Dedifferentiated amniotic fluid mesenchymal stem cell (primary cell): Measurements from ENCODE around the gene GATD1.
A peak's percentile ranks its signal among the peaks of the same experiment; 100 is the strongest.

Experiments
- DNase-seq: peaks from one replicate; pipeline ENCODE4 v3.0.0-alpha.2; 2016; ENCODE audit errors: extremely low spot score

Gene GATD1, protein sequence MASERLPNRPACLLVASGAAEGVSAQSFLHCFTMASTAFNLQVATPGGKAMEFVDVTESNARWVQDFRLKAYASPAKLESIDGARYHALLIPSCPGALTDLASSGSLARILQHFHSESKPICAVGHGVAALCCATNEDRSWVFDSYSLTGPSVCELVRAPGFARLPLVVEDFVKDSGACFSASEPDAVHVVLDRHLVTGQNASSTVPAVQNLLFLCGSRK

DNA sequence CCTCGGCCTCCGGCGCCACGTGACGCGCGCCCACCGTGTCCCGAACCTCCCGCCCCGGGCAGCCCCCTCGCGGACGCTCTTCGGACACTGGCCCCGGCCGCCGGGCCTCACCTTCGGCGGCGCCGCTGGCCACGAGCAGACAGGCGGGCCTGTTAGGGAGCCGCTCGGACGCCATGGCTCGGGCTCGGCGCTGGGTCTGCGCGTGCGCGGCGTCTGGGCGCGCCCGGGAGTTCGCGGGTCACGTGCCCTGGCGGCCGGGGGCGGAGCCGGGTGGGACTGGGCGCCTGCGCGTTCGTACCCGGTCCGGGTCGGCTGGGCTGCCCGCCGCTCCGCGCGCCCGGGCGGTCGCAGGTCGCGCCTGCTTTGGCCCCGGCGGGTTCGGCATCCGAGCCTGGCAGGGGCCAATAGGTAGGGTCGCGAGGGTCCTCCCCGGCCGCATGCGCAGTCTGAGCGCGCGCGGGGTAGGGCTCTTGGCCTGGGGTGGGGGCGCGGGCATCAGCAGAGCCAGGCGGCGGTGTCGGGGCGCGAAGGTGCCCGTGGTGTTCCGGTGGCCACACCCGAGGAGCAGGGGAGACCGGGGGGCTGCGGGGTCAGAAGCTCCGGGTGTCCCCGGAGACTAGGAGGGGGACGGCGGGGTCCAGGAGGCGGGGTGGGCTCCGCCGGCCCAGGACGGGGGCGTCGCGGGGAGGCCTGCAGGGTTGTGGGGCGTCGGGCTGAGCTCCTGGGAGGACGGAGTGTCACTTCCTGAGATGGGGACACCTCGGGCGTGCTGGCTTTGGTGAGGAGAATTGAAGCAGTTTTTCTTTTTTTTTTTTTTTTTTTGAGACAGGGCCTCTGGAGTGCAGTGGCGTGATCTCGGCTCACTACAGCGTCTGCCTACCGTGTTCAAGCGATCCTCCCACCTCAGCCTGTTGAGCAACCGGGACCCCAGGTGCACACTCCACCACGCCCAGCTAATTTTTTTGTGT is at the start of gene GATD1:
Gene GATD1 (minus strand): TSS at position 200 of the 968 bp plus-strand sequence. CDS start 25 bp downstream, at position 175.
- peak; percentile 72 for DNase-seq

DNA sequence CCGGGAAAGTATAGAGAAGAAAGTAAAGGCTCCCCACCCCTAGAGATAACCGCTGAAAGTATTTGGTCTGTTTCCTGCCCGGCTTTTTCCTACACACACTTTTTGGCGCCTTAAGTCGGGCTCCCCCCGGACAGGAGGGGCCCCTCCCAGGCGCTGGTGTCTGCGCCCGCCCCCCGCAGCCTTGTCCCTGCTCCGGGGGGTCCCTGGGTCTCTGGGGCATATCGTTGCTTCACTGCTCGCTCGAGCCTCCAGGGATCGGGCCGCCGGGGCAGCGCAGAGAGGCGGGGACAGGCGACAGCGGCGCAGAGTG is 49.5 kb upstream of the GATD1 start:
- DNase-seq, result no peak

- no peak for DNase-seq
Measured at GRCh38 chr11:826227-826621, 48.9 kb upstream of the GATD1 start.

GRCh38 chr11:825366-826226 is 48.3 kb upstream of the GATD1 start:
- DNase-seq, result no peak

DNA sequence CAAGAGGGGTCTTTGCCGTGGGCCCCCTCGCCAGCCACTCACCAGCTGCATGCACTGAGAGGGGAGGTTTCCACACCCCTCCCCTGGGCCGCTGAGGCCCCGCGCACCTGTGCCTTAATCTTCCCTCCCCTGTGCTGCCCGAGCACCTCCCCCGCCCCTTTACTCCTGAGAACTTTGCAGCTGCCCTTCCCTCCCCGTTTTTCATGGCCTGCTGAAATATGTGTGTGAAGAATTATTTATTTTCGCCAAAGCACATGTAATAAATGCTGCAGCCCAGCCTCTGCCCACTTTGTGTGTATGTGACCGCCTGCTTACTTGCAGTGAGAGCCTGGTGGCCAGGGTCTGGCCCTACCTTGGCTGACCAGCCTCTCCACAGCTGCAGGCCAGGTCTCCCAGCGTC is 47.7 kb upstream of the GATD1 start:
- DNase-seq, result no peak

GRCh38 chr11:824292-824880 is 47.1 kb upstream of the GATD1 start:
- DNase-seq, result no peak

DNA sequence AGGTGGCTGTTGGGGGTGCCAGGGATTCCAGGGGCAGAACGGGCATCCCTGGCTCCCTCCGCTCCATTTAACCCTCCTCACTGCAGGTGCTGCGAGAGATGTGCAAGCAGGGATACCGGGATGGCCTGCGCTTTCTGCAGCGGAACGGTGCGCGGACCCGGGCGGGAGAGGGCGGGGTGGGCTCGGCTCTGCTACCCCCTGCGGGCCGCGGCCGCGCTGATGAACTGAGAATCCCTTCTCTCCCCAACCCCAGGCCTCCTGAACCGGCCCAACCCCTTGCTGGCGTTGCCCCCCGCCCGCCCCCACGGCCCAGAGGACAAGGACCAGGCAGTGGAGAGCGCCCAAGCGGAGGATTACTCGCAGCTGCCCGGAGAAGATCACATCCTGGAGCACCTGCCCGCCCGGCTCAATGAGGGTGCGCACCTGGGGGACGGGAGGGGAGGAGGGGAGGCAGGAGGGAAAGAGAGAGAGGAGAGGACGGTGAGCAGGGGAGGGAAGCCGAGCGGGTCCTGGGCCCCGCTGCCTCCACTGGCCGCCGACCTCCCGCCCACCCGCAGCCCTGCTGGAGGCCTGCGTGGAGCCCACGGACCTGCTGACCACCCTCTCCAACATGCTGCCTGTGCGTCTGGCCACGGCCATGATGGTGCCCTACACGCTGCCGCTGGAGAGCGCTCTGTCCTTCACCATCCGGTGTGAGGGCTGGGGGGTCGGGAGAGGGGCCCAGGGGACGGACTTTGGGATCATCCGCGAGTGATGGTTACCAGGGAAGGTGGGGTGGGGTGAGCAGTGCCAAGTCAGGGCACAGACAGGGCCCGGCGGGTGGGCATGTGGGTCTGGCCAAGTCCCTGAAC is 46.4 kb upstream of the GATD1 start:
- DNase-seq, result no peak

DNA sequence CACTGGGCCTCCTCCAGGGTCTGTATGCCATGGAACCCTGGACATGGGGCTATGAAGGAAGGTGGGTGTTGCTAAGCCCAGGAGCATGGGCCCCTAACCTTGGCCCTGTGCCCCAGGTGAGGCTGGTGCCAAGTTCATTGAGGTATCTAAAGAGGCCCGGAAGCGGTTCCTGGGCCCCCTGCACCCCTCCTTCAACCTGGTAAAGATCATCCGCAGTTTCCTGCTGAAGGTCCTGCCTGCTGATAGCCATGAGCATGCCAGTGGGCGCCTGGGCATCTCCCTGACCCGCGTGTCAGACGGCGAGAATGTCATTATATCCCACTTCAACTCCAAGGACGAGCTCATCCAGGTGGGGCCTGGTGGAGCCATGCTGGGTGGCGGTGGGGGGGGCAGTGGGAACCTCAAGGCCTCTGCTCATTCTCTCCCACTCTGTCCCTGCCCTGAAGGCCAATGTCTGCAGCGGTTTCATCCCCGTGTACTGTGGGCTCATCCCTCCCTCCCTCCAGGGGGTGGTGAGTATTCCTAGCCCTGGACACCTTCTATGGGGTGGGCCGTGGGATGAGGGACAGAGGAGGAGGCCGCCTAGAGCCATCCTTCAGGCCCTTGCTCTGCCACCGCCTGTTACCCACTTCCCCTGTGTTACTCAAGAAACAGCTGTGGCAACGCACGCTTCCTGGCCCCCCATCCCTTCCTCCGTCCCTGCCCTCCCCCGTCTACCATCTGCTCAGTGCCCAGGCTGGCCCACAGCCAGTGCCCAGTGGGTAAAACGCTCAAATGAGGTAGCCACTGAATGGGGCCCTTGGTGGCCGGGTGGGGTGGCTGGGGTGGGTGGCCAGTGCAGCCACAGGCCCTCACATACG is 44.5 kb upstream of the GATD1 start:
- no peak for DNase-seq

DNA sequence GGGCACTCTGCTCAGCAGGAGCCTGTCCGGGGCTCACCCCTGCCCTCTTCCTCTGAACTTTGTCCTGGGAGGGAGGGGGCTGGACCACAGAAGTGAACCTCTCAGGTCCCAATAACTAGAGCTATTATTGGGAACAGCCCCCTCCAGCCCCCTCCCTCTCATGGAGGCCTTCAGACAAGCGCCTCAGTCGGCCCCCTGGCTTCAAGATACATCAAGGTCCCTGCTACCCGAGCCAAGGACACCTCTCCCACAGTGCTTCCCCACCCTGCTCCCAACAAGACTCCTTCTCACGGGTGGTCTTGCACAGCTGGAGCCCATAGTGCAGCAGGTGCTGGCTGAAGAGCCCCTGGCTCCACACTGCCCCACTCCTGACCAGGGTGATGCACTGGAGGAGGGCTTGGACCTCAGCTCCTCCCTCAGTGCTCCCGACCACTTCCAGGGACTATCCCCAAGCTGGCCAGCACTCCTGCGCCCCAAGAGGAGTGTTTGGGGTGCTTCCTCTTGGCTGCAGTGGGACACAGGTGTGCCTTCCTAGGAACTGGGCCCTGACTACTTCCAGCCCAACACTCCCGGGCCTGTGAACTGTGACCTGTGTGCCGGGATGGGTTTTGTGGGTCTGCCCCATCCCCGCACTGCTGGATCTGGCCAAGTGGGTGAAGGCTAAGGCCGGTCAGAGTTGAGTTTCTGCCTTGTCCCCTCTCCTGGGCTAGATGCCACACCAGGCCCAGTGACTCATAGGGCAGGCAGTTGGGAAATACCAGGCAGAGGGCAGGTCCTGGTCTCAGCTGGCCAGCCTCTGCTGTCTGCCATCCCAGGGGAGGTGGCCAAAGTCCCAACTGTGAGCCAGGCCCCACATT is 43.6 kb upstream of the GATD1 start:
- peak; percentile 50 for DNase-seq

DNA sequence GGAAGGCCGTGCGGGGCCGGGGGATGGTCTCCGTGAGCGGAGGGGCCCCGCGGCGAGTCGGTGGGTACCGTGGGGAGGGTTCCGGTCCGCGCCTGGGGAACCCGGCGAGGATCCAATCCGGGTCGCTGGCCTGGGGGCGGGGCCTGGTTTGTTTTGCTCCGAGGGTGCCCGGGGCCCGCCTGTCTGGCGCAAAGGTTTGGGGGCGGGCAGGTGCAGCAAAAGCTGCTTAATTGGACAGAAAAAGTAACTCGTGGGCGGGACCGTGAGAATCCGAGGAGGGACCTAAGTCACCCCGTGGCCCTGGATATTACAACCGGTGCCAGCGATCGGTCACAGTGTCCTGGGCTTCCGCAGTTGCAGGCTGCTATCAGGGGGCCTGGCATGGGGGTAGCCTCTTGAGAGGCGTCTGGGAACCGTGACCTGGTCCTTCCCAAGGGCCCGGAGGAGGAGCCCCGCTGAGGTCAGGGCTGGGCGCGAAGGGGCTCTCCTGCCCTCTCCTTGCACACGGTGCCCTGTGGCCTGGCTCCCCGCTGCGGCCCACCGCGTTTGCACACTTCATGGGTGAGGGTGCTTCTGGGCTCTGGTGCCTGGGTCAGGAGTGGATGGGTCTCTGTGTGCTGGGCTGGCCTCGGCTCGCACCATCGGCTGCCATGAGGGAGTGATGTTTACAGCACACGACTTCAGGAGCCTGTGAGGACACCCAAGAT is 42.8 kb upstream of the GATD1 start:
- peak; percentile 19 for DNase-seq

- peak; percentile 75 for DNase-seq
Measured at GRCh38 chr11:819129-819931, 42.0 kb upstream of the GATD1 start.

DNA sequence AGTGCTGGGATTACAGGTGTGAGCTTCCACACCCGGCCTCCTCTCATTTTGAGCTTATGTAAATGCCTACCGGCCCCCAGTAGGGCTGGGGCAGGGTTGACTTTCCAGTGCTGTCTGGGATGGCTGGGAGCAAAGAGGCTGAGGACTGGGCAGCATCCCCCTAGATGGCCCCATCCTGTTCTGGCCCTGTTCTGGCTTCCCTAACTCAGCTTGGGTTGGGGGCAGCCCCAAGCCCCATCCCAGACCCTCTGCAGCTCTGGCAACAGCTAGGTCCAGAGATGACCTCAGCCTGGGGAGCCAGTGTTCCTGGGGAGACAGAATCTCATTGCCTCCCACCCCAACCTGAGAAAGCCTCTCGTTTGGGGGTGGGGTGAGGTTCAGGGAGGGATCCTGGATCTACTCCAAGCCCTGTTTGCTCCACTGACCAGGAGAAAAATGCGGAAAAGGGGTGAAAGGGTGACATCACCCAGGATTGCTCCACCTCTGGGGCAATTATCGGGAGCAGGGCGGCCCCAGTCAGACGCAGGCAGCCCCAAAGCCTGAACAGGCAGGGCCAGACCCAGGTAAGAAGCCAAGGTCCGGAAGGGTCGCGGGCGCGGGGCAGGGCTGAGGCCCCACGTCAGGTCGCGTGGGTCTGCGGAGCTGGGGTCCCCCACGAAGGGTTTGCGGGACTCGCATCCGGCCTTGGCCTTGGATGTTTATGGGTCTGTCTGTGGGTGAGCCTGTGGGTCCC is 41.3 kb upstream of the GATD1 start, which contains the start of gene PNPLA2:
Gene PNPLA2 (plus strand): TSS at position 519 of the 733 bp plus-strand sequence. CDS start 805 bp downstream, outside the sequence.
- DNase-seq, result no peak

DNA sequence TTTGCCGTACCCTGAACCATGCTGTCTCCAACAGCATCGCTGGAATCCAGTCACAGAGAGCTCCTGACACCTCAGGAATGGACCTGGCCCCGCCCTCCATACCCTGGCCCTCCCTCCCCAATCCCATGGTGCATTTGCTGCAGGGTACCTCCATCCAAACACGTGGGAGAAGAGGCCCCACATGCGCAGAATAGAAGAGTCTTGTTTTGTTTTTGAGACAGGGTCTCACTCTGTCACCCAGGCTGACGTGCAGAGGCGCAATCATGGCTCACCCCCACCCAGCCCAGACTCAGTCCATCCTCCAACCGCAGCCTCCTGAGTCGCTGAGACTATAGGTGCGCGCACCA is 39.1 kb upstream of the GATD1 start:
- no peak for DNase-seq

GRCh38 chr11:815675-816432 is 38.6 kb upstream of the GATD1 start:
- no peak for DNase-seq

GRCh38 chr11:813456-814096 is 36.3 kb upstream of the GATD1 start:
- DNase-seq, result no peak

DNA sequence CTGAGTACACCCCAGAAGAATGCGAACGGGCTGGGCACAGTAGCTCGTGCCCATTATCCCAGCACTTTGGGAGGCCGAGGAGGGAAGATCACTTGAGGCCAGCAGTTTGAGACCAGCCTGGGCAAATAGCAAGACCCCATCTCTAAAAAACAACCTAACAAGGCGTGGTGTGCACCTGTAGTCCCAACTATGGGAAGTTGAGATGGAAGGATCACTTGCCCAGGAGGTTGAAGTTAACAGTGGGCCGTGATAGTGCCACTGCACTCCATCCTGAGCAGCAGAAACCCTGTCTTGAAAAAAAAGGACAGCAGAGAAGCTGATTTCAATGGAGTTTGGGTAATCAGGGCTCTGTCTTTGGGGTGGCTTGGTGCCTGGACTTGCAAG is 35.8 kb upstream of the GATD1 start:
- no peak for DNase-seq
